CD1c-positive myeloid dendritic cell (primary cell): ENCODE data around the gene CD151.

ENCODE experiments used
- DNase-seq: peaks from one replicate; pipeline ENCODE4 v3.0.0-alpha.2; 2016; ENCODE audit errors: extremely low spot score

Gene CD151

DNA sequence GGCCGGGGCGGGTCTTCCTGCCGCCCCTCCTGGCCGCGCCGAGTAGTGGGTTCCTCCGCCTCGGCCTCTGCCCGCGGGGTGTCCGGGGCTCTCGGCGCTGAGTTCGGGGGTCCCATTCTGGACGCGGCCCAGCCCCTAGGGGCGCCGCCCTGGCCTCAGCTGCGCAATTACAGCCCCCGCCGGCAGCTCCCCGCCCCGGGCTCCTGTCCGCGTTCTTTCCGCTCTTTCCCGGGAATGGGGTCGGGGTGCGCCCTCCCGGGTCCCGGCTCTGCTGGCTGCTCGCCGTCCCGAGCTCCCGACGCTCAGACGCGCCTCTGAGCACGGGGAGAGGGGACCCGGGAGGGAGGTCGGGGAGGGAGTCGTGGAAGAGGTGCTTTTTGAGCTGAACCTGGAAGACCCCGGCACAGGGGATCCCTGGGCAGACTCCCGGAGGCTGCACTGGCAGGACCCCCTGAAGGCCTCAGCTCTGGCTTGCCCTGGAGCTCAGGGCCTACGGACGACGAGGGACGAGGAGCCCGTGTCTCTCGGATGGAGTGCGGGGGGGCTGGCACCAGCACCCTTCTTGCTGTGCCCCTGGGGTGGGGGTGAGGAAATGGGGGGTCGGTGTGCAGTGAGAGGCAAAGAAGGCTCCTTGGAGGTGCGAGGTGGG is 10.5 kb downstream of the CD151 start:
- DNase-seq = no peak

DNA sequence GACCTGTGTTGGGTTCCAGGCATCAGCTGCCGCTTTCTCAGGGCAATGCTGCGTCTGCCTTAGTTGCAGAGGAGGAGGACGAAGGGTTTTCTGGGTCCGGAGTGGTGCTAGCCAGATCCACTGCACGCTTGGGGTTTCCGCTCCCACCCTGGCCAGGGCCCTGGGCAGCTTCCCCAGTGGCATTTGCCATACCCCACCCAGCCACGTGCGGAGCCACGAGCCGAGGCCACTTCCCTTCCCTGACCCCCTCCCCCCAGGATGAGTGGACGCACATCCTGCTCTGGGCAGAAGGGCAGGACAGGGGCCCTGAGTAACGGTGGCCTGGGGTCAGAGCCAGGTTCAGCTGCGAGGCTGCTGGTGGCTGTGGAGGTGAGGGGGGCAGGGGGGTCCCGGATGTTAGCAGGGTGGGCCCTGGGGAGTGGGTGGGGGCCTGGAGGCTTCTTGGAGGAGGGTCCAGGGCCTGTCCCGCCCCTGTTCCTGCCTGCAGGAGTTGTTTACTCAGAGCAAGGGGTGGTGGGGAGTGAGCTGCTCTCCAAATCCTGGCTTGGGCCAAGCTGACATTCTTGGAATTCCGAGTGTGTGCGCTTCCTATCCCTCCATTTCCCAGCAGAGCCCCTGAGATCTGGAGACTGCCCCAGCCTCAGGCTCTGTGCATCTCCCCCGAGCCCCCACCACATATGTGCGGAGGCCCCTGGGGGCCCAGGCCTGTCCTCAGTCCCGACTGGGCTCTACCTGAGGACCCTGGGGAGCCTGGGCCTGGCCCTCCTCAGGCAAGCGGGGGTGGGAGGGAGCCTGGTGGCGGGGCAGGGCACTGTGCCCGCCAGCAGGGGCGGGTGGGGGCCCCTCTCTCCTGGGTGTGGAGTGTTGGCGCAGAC is 11.3 kb downstream of the CD151 start:
- peak; percentile 75 for DNase-seq

DNA sequence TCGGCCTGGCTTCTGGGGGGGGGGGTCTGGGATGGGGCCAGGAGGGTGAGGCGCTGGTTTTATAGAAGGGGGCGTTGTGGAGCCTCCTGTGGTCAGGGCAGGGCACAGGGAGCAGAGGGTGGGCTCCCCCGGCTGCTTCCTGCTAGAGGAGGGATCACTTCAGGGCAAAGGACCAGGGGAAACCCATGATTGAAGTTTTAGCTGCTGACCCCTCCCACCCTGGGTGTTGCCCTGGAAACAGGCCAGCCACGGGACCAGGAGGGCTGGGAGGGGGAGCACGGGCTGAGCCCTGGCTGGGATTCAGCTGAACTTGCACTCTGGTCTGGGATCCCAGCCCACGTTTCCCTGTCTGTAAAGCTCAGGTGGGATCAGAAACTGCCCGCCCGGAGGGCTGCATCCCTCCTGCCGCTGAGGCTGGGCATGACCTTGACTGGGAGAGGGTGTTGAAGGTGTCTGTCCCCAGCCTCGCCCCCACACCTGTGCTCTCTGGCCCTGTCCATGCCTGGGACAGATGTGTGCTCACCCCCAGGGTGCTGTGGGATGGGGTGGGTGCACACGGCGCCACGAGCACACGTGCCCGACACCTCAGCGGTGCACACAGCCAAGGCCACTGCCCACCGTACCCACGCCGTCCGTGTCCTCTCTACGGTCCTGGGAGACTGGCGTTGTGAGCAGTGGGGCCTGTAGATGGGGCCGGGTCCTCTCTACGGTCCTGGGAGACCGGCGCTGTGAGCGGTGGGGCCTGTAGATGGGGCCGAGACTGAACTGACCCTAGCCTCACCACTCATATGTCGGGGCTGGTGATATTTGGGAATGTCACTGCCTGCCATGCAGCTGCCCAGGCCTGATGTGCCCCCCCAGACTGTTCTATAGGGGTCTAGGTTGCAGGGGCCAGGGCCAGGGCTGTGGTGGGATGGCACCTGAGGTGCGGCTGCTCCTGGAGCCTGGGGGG is 12.2 kb downstream of the CD151 start:
- peak; percentile 53 for DNase-seq

DNA sequence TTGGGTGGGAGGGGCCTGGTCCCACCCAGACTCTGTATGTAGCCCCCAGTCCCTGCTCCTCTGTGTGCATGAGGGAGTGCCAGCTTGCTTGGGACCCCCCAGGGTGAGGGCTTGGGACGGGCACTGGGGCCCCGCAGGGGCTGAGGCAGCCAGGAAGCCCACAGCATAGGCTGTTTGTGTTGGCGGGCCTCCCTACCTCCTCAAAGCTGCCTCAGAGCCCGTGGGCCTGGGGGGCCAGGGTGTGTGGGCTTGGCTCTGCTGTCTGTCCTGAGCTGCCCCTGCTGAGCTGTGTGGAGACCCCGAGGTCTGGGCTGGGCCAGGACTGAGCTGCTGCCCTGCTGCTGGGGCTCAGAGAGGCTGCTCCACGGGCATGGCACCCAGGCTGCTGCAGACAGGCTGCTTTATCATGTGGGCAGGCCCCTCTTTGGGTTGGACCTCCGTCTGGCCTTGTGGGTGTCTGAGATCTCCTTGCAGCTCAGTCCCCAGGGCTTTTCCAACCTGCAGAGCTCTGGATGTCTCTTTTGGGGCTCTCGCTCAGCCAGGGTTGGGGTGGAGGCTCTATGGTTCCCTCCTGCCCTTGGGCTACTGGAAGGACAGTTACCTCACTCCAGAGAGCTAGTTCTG is 13.2 kb downstream of the CD151 start:
- DNase-seq = no peak

DNA sequence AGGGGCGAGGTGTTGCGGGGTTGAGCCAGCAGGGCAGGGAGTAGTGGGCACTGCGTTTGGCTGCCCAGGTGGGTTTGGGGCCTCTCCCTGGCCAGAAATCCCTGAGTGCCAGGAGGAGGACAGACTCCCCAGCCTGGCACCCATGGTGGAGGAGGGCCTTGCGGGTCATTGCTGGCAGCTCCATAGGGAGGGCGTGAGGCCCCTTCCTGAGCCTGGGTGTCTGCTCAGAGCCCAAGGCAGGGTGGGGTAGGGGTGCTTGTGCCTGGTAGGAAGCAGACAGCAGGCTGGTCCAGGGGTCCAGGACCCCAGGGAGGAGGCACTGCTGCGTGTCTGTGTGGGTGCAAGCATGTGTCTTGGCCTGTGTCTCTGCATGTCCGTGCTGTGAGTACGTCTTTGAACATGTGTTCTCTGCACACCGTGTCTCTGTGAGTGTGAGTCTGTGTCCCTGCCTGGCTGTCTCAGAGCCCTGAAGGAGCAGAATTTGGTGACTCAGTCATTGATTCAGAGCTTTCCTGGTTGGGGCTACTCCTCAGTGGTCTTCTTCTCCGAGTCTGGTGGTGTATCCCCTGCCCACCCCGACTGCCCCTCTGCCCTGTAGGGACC is 13.8 kb downstream of the CD151 start:
- no peak for DNase-seq

DNA sequence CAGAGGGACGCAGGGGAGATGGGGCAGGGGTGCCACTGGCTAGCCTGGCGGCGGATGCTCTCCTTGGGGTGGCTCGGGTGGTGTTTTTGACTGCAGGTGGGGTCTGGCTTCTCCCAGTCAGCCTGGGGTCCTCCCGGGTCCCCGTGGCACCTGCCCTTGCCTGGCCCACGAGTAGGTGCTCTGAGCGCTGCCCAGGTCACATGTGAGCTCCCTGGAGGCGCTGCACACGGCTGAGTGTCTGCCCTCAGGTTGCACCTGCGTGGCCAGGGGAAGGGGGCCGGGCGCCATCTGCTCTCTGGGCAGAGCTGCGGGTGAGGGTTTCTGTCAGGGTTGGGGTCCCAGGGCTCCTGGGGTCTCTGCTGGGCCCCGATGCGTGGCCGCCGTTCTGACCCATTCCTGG is 15.1 kb downstream of the CD151 start:
- no peak for DNase-seq

DNA sequence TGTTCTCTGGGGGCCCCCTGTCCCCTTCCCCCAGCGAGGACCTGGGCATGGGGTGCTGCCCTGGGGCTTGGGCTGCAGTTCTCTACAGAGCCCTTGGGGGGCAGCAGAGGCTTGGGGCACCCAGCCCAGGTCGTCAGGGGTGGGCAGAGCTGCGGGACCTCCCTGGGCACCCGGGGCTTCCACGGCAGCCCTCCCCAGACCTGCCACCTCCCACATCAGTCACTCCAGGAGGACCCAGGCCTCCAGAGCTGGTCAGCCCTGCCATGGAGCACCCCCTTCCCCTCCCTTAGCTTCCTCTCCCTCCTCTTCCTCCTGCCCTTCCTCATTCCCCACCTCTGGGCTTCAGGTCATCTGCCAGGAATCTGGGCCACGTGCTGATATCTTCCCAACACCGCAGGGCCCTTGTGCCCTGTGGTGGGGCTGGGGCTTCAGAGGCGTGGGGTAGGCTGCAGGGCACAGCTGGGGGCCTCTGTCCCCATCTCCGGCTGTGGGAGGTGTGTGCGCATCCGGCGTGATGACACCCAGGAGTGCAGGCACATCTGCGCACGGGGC is 15.7 kb downstream of the CD151 start:
- DNase-seq = peak; percentile 55

DNA sequence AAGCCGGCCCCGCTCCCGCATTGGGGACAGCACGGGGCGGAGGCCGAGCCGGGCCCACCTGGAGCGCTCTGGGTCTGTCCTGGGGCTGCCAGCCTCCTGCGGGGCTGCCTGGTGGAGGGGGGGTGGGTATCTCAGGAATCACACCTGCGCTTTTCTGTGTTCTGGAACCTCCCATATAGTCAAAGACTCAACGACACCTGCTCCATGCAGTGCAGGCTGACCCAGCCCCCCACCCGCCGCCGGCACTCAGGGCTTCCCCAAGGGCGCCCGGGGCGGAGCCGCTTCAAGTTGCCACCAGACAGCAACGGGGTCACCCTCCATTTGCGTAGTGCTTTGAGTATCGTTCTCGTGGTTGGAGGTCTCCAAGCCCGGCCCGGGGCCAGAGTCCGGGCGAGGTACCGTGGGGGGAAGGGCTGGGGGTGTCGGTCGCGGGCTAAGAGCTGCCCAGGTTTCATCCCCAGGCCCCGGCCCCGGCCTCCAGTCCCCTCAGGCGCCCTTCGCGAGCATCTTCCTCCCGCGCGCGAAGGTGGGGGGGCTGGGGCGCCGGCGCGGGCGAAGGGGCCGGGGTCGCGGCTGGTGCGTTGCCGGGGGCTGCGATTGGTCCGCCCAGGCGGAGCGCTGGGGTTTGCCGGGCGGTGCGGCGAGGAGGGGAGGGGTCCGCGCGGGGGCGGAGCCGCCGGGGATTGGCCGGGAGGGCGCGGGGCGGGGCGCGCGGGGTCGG is 16.5 kb downstream of the CD151 start:
- DNase-seq = no peak

DNA sequence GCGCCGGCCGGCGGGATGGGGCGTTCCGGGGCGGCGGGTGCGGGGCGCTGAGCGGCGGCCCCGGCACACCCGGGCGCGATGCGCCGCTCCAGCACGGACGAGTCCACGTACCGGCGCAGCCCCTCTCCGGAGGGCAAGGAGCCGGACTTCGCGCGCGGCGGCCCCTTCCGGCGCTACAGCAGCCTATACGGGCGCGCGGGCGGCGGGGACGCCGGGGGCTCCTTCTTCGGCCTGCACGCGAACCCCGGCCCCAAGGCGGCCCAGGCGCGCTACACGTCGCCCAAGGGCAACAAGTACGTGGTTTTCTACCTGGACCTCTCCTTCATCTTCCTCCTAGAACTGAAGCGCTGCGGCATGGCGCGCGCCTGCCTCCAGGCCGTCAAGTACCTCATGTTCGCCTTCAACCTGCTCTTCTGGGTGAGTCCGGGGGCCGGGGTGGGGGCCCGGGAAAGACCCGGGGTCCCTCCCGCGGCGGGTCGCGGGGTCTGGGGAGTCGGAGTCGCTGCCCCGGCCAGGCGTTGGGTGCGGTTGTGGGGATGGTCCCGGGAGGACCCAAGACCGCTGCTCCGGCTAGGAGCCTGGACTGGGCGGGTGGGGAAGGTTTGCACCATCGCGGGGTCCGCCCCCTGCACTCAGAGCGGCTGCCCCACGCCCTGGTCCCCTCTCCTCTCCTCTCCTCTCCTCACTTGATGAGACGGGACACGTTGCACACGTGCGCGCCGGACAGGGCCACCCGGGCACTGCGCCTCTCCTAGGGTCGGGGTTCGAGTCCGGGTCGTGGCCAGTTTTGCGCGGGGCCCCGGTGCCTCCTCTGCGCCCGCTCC is 17.4 kb downstream of the CD151 start:
- DNase-seq = no peak

DNA sequence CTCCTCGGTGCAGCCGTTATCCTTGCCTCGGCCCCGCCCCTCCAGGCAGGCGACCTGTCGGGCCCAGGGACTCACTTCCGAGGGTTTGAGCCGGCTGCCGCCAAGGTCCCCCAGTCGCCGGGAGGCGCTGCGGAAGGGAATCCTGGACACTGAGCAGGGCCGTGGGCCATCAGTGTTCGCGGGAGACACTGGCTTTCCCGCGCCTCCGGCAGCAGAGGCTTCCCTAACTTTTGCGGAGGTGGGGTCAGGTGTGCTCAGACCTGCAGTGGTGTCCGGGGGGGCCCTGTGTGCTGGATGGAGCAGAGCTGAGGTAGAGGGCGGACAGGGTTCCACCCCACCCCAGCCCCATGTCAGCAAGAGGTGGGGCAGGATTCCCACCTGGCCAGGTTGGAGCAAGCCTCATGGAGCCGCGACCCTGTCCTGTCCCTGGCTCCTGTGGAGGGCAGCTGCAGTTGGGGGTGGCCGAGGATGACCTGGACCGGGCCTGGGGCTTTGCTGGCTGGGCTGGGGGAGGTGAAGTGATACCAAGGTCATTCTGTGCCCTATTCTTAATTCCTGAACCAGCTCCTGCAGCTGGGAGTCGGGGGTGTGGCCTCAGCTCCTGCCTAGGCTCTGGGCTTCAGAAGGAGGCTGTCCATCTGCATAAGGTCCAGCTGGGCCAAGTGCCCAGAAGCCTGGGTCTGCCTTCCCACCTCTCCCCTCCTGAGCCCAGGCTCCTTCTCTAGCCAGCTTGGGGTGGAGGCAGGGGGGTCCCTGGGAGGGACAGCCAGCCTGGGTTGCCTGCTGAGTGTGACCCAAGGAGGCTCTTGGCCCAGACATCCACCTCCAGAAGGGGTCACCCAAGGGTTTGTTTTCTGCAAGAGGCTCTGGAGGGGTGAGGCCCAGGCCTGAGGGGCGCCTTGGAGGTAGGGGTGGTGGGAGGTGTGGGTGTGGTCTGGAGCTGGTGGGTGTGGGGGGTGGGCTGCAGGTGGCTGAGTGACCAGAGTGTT is 18.3 kb downstream of the CD151 start:
- DNase-seq = no peak

DNA sequence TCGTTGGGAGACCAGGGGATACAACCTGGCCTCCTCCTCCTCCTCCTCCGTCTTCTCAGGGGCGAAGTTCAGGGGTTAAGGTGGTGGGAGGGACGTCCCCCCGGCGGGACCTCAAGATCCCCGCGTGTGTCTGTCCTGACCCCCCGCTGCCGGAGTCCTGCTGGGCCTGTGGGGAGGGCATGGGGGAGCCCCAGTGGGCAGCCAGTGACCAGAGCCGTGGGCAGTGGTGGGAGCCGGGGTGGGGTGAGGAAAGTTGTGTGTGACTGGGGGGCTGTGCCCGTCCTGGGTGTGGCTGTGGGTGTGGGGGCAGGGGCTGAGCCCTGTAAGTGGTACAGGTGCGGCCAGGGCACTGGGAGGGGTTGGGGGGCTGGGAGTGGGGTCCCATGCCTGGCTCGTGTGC is 20.0 kb downstream of the CD151 start:
- no peak for DNase-seq

DNA sequence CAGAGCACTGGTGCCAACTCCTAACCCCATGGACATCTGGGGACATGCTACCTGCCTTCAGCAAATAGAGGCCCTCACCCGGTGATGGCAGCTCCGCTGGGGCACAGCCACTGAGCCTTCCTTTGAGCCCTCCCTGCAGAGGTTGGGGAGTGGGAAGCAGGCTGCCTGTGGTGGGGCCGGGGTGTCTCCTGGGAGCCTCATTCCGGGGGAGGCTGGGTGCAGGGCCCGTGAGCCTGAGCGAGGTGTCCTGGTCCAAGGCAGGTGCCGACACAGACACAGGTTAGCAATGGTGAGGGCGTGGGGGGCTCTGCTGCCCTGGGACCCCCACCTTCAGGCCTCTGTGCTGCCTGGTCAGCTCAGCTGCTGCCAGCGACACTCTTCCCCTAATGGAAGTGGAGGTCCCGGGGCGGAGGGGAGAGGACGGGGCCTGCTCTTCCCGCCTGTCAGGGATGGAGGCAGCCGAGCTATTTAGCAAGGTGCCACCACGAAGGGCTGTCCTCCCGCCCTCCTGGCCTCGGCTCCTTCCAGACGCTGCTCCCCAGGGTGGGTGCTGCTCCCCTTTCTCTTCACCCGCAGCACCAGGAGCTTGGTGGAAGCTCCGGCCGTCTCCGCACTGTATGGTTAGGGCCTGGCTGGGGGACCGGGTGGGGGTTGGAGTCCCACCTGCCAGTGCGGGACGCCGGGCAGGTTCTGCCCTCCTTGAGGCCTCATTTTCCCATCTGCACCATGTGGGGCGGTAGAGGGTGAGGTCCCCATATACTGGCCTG is 21.1 kb downstream of the CD151 start:
- no peak for DNase-seq

DNA sequence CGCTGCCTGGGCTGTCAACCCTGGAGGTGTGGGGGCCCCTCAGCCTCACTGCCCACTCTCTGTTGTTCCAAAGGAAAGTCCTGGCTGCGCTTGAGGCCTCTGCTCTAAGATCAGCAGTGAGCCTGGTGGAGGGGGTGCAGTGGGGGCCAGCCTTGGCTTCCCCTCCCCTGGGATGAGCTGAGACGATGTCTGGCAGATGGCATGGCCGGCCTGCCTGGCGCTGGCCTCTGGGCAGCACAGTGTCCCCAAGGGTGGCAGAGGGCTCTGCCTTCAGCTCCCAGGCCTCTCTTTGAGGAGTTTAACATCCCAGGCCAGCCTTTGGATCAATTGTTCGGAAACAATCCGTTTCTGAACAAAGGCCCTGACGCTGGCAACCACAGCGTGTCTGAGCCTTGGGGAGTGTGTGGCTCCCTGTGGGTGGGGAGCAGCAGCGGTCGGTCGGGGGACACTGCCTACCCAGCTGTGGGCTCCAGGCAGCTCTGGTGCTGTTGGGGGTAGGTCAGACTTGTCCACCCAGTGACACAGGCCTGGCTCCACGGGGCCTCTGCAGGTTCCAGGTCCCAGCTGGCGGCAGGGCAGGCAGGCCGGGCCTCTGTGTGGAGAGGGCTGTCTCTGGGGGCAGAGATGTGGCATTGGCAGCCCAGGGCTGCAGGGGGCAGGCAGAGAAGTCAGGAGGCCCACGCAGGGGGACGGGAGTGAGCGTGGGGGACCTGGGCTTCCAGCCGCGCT is 22.0 kb downstream of the CD151 start:
- no peak for DNase-seq

DNA sequence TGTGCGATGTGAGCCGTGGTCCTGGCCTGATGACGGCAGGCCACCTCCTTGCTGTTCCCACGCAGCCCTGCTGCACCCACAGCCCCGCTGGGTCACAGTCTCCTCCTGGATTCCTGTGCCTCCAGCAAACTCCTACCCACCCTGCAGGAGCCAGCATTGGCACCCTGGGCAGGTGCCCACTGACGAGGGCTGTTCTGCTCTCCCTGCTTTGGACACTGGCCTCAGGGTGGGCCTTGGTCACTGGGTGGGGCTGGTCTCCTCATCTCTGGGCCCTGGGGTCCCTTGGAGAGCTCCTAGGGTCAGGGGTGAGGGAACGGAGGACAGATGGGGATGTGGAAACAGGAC is 22.6 kb downstream of the CD151 start:
- no peak for DNase-seq

DNA sequence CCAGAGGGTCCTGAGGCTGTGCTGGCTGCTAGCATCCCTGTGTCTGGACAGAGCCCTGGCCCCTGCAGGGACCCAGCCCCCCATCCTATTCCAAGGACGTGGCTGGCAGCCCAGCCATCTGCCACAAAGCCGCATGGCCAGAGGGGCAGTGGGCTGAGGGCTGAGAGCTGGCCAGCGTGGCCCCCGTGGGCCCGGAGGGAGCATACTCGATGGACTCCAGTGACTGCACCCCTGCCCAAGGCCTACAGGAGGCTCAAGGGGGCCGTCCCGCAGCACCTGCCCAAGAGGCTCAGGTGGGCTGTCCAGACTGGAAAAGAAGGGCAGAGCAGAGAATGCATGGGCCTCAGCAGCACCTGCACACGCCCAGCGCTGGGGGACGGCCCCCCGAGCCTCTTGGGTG is 23.0 kb downstream of the CD151 start:
- DNase-seq = no peak

DNA sequence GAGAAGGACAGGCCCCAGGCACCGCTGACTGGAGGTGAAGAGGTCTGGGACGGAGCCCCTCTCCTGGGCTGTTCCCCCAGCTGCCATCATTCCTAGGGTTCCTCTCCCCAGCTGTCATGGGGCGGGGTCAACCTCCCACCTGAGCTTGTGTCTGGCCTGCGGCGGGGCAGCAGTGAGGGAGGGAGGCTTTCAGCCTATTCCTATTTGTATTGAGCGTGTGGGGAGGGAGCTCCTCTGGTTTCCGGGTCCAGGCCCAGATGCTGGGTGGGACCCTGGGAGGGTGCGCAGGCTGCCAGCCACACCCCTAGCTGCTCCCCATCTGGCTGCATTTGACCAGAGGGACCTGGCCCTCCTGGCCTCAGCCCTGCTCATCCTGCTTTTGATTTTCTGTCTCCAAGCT is 23.6 kb downstream of the CD151 start:
- DNase-seq = no peak
